Astrocyte of the cerebellum (primary cell): Measurements from ENCODE around the gene PLEKHG7.

Experiments used
- DNase-seq: peaks from one replicate; pipeline ENCODE4 v3.0.0-alpha.2; 2011; ENCODE audit warnings: low read depth
- H3K4me3 ChIP-seq: 2 replicates; pipeline ENCODE4 v1.5.1; 2011; ENCODE audit warnings: mild to moderate bottlenecking, low read depth, low read length, moderate library complexity
- CTCF ChIP-seq: IDR thresholded peaks from 2 replicates; pipeline ENCODE4 v1.5.1; 2012; ENCODE audit warnings: low read length, low read depth, moderate library complexity, mild to moderate bottlenecking; ENCODE audit errors: missing control alignments
- in situ Hi-C: cut with HindIII; loops from 2 replicates; pipeline ENCODE4 v1.10.0; 2017; ENCODE audit warnings: low sequenced_read_pairs

PLEKHG7 gene

GRCh38 chr12:92706594-92706993, 3.8 kb downstream of the PLEKHG7 start:
- no peak for DNase-seq
- H3K4me3 ChIP-seq, result no peak overlapping the region
- TF ChIP-seq CTCF, result no peak
- in situ Hi-C loops, result no loop called here

- in situ Hi-C loops, result no loop called here
- no peak overlapping the region for H3K4me3 ChIP-seq
- DNase-seq, result no peak
- TF ChIP-seq CTCF, result no peak
These were observed 5.1 kb downstream of the PLEKHG7 start for GRCh38 chr12:92707926-92708325.

GRCh38 chr12:92715625-92716024, 12.8 kb downstream of the PLEKHG7 start:
- no peak for TF ChIP-seq CTCF
- H3K4me3 ChIP-seq, result no peak overlapping the region
- in situ Hi-C loops, result no loop called here
- no peak for DNase-seq

GRCh38 chr12:92717202-92717601, 14.4 kb downstream of the PLEKHG7 start:
- no peak for TF ChIP-seq CTCF
- H3K4me3 ChIP-seq, result no peak overlapping the region
- in situ Hi-C loops, result no loop called here
- DNase-seq, result no peak

- DNase-seq, result no peak
- in situ Hi-C loops, result no loop called here
These were observed 15.7 kb downstream of the PLEKHG7 start for GRCh38 chr12:92718483-92718990.

GRCh38 chr12:92719674-92720073, 16.9 kb downstream of the PLEKHG7 start:
- H3K4me3 ChIP-seq, result no peak overlapping the region
- in situ Hi-C loops, result no loop called here
- DNase-seq, result no peak
- TF ChIP-seq CTCF, result no peak

More at GRCh38 chr12:92718483-92718990, 15.7 kb downstream of the PLEKHG7 start:
- TF ChIP-seq CTCF, result no peak
- H3K4me3 ChIP-seq, result no peak overlapping the region

- DNase-seq, result no peak
- no peak for TF ChIP-seq CTCF
- no peak overlapping the region for H3K4me3 ChIP-seq
- in situ Hi-C loops, result no loop called here
These were observed 18.3 kb downstream of the PLEKHG7 start for GRCh38 chr12:92721130-92721529.
